Adipocyte (in vitro differentiated cells): ENCODE results near the gene FAM193A.
"Not testable (repeated sequence)": the region's sequence is repeated elsewhere in the genome, so short reads cannot be mapped to it uniquely, and the experiment has no call there.

Source experiments
- DNase-seq: peaks from one replicate; pipeline ENCODE4 v3.0.0-alpha.2; 2015; ENCODE audit warnings: low read depth
- H3K27me3 ChIP-seq: replicated peaks from 2 replicates; pipeline ENCODE4 v1.7.0; 2013; ENCODE audit warnings: mild to moderate bottlenecking, low read length, moderate library complexity; ENCODE audit not compliant: control insufficient read depth, insufficient read depth
- H3K36me3 ChIP-seq: 2 replicates; pipeline ENCODE4 v1.7.0; 2013; ENCODE audit warnings: low read length, mild to moderate bottlenecking, moderate library complexity; ENCODE audit not compliant: control insufficient read depth, insufficient read depth, severe bottlenecking
- H3K4me1 ChIP-seq: 2 replicates; pipeline ENCODE4 v1.7.0; 2013; ENCODE audit warnings: mild to moderate bottlenecking, low read length, moderate library complexity; ENCODE audit not compliant: control insufficient read depth, insufficient read depth
- H3K4me3 ChIP-seq: 2 replicates; pipeline ENCODE4 v1.7.0; 2013; ENCODE audit warnings: mild to moderate bottlenecking, low read length, moderate library complexity
- H3K9ac ChIP-seq: 2 replicates; pipeline ENCODE4 v1.7.0; 2013; ENCODE audit warnings: mild to moderate bottlenecking, low read length, moderate library complexity
- H3K9me3 ChIP-seq: 2 replicates; pipeline ENCODE4 v1.7.0; 2013; ENCODE audit warnings: mild to moderate bottlenecking, low read length, moderate library complexity; ENCODE audit not compliant: control insufficient read depth

The FAM193A gene

GRCh38 chr4:2621419-2621818 is 85.0 kb downstream of the FAM193A start:
- H3K27me3 ChIP-seq = no peaks in the 10 kb centered on the region

GRCh38 chr4:2623442-2623841 is 87.0 kb downstream of the FAM193A start:
- Histone ChIP-seq H3K9me3 (no peaks in the 10 kb centered on the region), H3K4me3 (no peak overlapping the region), H3K4me1 (peaks cover 11% of the 10 kb centered on the region), H3K9ac (no peak overlapping the region), H3K36me3 (peaks cover 14% of the 10 kb centered on the region), H3K27me3 (no peaks in the 10 kb centered on the region)
- no peak for DNase-seq

More at GRCh38 chr4:2621419-2621818, 85.0 kb downstream of the FAM193A start:
- Histone ChIP-seq H3K4me1 (peaks cover 11% of the 10 kb centered on the region), H3K36me3 (peaks cover 2% of the 10 kb centered on the region), H3K9me3 (no peaks in the 10 kb centered on the region), H3K9ac (no peak overlapping the region), H3K4me3 (no peak overlapping the region)
- no peak for DNase-seq

DNA sequence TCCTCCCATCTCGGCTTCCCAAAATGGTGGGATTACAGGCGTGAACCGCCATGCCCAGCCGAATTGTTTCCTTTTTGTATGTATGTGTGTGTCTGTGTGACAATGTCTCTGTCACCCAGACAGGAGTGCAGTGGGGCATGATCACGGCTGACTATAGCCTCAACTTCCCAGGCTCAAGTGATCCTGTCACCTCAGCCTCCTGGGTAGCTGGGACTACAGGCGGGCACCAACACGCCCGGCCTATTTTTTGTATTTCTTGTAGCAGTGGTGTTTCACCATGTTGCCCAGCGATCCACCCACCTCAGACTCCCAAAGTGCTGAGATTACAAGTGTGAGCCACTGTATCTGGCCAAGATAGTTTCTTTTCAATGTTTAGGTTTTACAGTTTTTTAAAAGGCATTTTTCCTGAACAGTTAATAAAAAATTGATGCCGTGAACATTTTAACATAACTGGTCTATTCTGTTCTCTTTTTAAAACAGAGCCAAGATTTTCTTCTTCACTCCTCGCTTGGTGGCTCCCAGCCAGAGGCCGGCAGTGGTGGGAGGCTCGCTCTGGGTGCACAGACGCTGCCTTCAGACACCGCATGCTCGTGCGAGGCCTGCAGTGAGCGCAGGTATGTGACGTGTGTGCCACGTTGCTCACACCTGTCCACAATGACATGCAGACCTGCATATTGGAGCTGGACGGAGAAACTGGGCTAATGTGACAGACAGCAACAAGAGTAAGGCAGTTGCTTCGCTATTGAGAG is 88.5 kb downstream of the FAM193A start:
- Histone ChIP-seq H3K4me1 (peaks cover 11% of the 10 kb centered on the region), H3K9ac (no peak overlapping the region), H3K36me3 (peaks cover 23% of the 10 kb centered on the region), H3K27me3 (no peaks in the 10 kb centered on the region), H3K9me3 (no peaks in the 10 kb centered on the region), H3K4me3 (no peak overlapping the region)
- DNase-seq = no peak

GRCh38 chr4:2626231-2626630 is 89.8 kb downstream of the FAM193A start:
- Histone ChIP-seq H3K9ac (no peak overlapping the region), H3K36me3 (peaks cover 35% of the 10 kb centered on the region), H3K4me3 (no peak overlapping the region), H3K4me1 (peaks cover 11% of the 10 kb centered on the region), H3K9me3 (no peaks in the 10 kb centered on the region), H3K27me3 (no peaks in the 10 kb centered on the region)
- DNase-seq = no peak

- no peak overlapping the region for H3K4me3 ChIP-seq
- H3K9me3 ChIP-seq = no peaks in the 10 kb centered on the region
- no peak for DNase-seq
- no peak overlapping the region for H3K9ac ChIP-seq
- no peaks in the 10 kb centered on the region for H3K27me3 ChIP-seq
- H3K4me1 ChIP-seq = no peaks in the 10 kb centered on the region
- H3K36me3 ChIP-seq = peaks cover 59% of the 10 kb centered on the region
Measured at GRCh38 chr4:2630556-2631273, 94.3 kb downstream of the FAM193A start.

- no peak for DNase-seq
- Histone ChIP-seq H3K4me1 (no peaks in the 10 kb centered on the region), H3K27me3 (no peaks in the 10 kb centered on the region), H3K36me3 (peaks cover 71% of the 10 kb centered on the region), H3K4me3 (no peak overlapping the region), H3K9me3 (no peaks in the 10 kb centered on the region), H3K9ac (no peak overlapping the region)
Measured at GRCh38 chr4:2634014-2634413, 97.6 kb downstream of the FAM193A start.

GRCh38 chr4:2636331-2636730 is 99.9 kb downstream of the FAM193A start:
- Histone ChIP-seq H3K9me3 (no peaks in the 10 kb centered on the region), H3K4me1 (no peaks in the 10 kb centered on the region), H3K9ac (no peak overlapping the region), H3K4me3 (no peak overlapping the region), H3K27me3 (no peaks in the 10 kb centered on the region), H3K36me3 (peaks cover 76% of the 10 kb centered on the region)
- DNase-seq = no peak

- DNase-seq, H3K4me3 ChIP-seq, H3K9ac ChIP-seq, H3K27me3 ChIP-seq, H3K9me3 ChIP-seq, H3K4me1 ChIP-seq: not testable (repeated sequence)
- H3K36me3 ChIP-seq = peaks cover 73% of the 10 kb centered on the region
Measured at GRCh38 chr4:2636994-2637393, 100.5 kb downstream of the FAM193A start.

DNA sequence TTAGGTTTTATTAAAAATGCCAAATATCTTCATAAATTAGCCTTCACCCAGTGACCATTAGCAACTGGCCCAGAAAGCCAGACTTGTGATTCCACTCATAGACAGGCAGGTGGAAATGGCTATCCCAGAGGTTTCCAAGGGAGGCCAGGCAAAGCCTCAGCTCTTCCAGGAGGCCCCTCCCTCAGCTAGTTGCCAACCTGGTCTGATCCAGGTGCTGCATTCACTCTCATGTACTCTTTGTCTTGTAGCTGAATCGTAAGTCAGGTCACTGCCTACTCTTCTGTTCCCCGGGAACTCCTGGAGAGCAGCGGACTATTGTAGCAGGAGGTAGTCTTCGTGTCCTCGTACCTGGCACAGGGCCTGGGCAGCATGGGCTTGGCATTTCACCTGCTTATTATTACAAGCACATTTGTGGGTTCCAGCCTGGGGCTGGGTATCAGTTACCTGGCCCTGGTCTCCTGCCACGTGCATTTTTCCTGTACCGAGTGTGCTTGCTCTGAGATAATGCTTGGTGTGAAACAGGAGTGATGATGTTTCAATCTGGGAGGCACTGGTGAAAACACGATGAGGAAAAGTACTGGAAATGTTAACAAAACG is 101.6 kb downstream of the FAM193A start:
- no peak for DNase-seq
- peaks cover 71% of the 10 kb centered on the region for H3K36me3 ChIP-seq

GRCh38 chr4:2638730-2639129 is 102.3 kb downstream of the FAM193A start:
- Histone ChIP-seq H3K27me3 (no peaks in the 10 kb centered on the region), H3K9me3 (no peaks in the 10 kb centered on the region), H3K9ac (no peak overlapping the region), H3K36me3 (peaks cover 73% of the 10 kb centered on the region), H3K4me3 (no peak overlapping the region), H3K4me1 (no peaks in the 10 kb centered on the region)
- DNase-seq = no peak

More for the DNA sequence above, 101.6 kb downstream of the FAM193A start:
- H3K9me3 ChIP-seq = no peaks in the 10 kb centered on the region
- H3K27me3 ChIP-seq = no peaks in the 10 kb centered on the region
- H3K4me3 ChIP-seq = no peak overlapping the region
- H3K9ac ChIP-seq = no peak overlapping the region
- no peaks in the 10 kb centered on the region for H3K4me1 ChIP-seq

DNA sequence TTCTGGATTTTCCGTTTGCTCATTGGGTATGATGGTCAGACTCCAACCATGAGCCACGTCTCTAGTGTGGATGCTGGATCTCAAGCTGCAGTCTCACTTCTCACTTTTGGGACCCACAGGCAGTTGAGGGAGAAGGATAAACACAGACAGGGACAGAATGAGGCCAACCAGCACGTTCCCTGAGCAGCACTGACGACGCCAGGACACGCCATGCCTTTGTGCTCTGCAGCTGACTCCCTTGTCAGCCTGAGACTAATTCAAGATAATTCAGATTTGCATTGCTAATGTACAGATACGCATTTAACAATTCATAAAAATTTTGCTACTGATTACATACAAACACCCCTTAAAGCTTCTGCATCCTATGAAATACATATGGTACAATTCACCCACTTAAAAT is 106.5 kb downstream of the FAM193A start:
- Histone ChIP-seq H3K4me3 (no peak overlapping the region), H3K4me1 (no peaks in the 10 kb centered on the region), H3K9ac (no peak overlapping the region), H3K27me3 (no peaks in the 10 kb centered on the region), H3K36me3 (peaks cover 72% of the 10 kb centered on the region), H3K9me3 (no peaks in the 10 kb centered on the region)
- no peak for DNase-seq
